GM23338 (cell line): Measurements from ENCODE around the gene TMX2. TPM values are rescaled to one million over a fixed set of nuclear protein-coding genes. Genes with fewer than 3 reads are reported as not detected.

ENCODE experiments used
- ATAC-seq: fragments of 200-7000 bp; cut with Tn5 transposase; 3 replicates; pipeline ENCODE4 v1.9.1; 2020
- DNase-seq: peaks from one replicate; pipeline ENCODE4 v3.0.0-alpha.2; 2015; ENCODE audit warnings: low spot score
- H2AFZ ChIP-seq: fragments of 200-600 bp; sonication (generic); 2 replicates; pipeline ENCODE4 v1.8.0; 2016; ENCODE audit warnings: antibody characterized with exemption, mild to moderate bottlenecking, moderate library complexity
- H3F3A ChIP-seq: fragments of 200-600 bp; sonication (generic); replicated peaks from 2 replicates; pipeline ENCODE4 v1.8.0; 2017; ENCODE audit warnings: antibody characterized with exemption, mixed run types, low read depth
- H3K27ac ChIP-seq: fragments of 200-600 bp; sonication (generic); 2 replicates; pipeline ENCODE4 v1.6.1; 2016; ENCODE audit warnings: low read depth
- H3K27me3 ChIP-seq: fragments of 200-600 bp; sonication (generic); 2 replicates; pipeline ENCODE4 v1.8.0; 2016; ENCODE audit warnings: mild to moderate bottlenecking, mixed run types, moderate library complexity; ENCODE audit not compliant: insufficient read depth
- H3K36me3 ChIP-seq: fragments of 200-600 bp; sonication (generic); 2 replicates; pipeline ENCODE4 v1.8.0; 2016; ENCODE audit warnings: mild to moderate bottlenecking; ENCODE audit not compliant: insufficient read depth
- H3K4me1 ChIP-seq: fragments of 200-600 bp; sonication (generic); 2 replicates; pipeline ENCODE4 v1.8.0; 2016; ENCODE audit warnings: mild to moderate bottlenecking, moderate library complexity; ENCODE audit not compliant: insufficient read depth
- H3K4me2 ChIP-seq: fragments of 200-600 bp; sonication (generic); 2 replicates; pipeline ENCODE4 v1.7.1; 2017; ENCODE audit warnings: mixed run types
- H3K4me3 ChIP-seq: fragments of 200-600 bp; sonication (generic); 2 replicates; pipeline ENCODE4 v1.6.1; 2016; ENCODE audit warnings: mixed run types
- H3K79me2 ChIP-seq: fragments of 200-600 bp; sonication (generic); replicated peaks from 2 replicates; pipeline ENCODE4 v1.8.0; 2017; ENCODE audit warnings: mild to moderate bottlenecking; ENCODE audit not compliant: insufficient read depth
- H3K9me2 ChIP-seq: fragments of 200-600 bp; sonication (generic); 2 replicates; pipeline ENCODE4 v1.8.0; 2017; ENCODE audit not compliant: insufficient read depth
- H4K20me1 ChIP-seq: fragments of 200-600 bp; sonication (generic); replicated peaks from 2 replicates; pipeline ENCODE4 v1.8.0; 2017; ENCODE audit warnings: mild to moderate bottlenecking; ENCODE audit not compliant: insufficient read depth
- H3K27ac Mint-ChIP-seq: 2 replicates; pipeline ENCODE4 v1.8.0; 2020; ENCODE audit warnings: inconsistent platforms, mild to moderate bottlenecking, moderate library complexity, mixed read lengths
- H3K27me3 Mint-ChIP-seq: 3 replicates; pipeline ENCODE4 v1.8.0; 2022; ENCODE audit warnings: low read depth, mild to moderate bottlenecking, moderate library complexity, mixed read lengths, inconsistent platforms; ENCODE audit not compliant: insufficient read depth, poor library complexity
- H3K36me3 Mint-ChIP-seq: 3 replicates; pipeline ENCODE4 v1.8.0; 2021; ENCODE audit warnings: low read depth, mild to moderate bottlenecking, inconsistent platforms, moderate library complexity, mixed read lengths
- H3K4me1 Mint-ChIP-seq: 3 replicates; pipeline ENCODE4 v1.8.0; 2020; ENCODE audit warnings: mild to moderate bottlenecking, inconsistent platforms, mixed read lengths
- H3K4me3 Mint-ChIP-seq: 3 replicates; pipeline ENCODE4 v1.8.0; 2021; ENCODE audit warnings: moderate library complexity, mild to moderate bottlenecking, inconsistent platforms, mixed read lengths
- H3K9me3 Mint-ChIP-seq: 3 replicates; pipeline ENCODE4 v1.8.0; 2020; ENCODE audit warnings: moderate library complexity, mild to moderate bottlenecking, inconsistent platforms, mixed read lengths
- CREB1 ChIP-seq: fragments of 250-450 bp; sonication (Bioruptor Pico); IDR thresholded peaks from 2 replicates; pipeline ENCODE4 v1.5.0; 2020; ENCODE audit warnings: low read depth, mild to moderate bottlenecking, moderate library complexity
- CTCF ChIP-seq, 2 experiments: fragments of 200-600 bp in 1 of 2; sonication (generic) in 1 of 2; conservative IDR thresholded peaks; 2 replicates each; pipeline versions ENCODE4 v1.5.1 to v1.6.1; 2016 to 2017; ENCODE audit warnings: antibody characterized with exemption in 2 of 2, low read depth in 2 of 2, mild to moderate bottlenecking in 2 of 2, moderate library complexity in 1 of 2
- ETS1 ChIP-seq: IDR thresholded peaks from 2 replicates; pipeline ENCODE4 v1.6.1; 2016; ENCODE audit warnings: antibody characterized with exemption
- EZH2 ChIP-seq: fragments of 200-600 bp; sonication (generic); IDR thresholded peaks from one replicate; pipeline ENCODE4 v1.8.0; 2017; ENCODE audit warnings: antibody characterized with exemption, mild to moderate bottlenecking, low read depth; ENCODE audit not compliant: unreplicated experiment
- EZH2phosphoT487 ChIP-seq: fragments of 200-600 bp; sonication (generic); IDR thresholded peaks from one replicate; pipeline ENCODE4 v1.8.1; 2018; ENCODE audit warnings: antibody characterized with exemption; ENCODE audit not compliant: unreplicated experiment
- JUNB ChIP-seq: IDR thresholded peaks from one replicate; pipeline ENCODE4 v1.6.1; 2016; ENCODE audit warnings: antibody characterized with exemption; ENCODE audit not compliant: unreplicated experiment
- NANOG ChIP-seq: IDR thresholded peaks from 2 replicates; pipeline ENCODE4 v1.6.1; 2016; ENCODE audit warnings: antibody characterized with exemption, borderline replicate concordance
- POLR2AphosphoS5 ChIP-seq: IDR thresholded peaks from 2 replicates; pipeline ENCODE4 v1.6.1; 2016; ENCODE audit warnings: antibody characterized with exemption, low read depth
- REST ChIP-seq: IDR thresholded peaks from one replicate; pipeline ENCODE4 v1.6.1; 2018; ENCODE audit warnings: antibody characterized with exemption; ENCODE audit not compliant: unreplicated experiment
- STAT1 ChIP-seq: IDR thresholded peaks from one replicate; pipeline ENCODE4 v1.6.1; 2016; ENCODE audit warnings: antibody characterized with exemption; ENCODE audit not compliant: unreplicated experiment
- ZNF114 ChIP-seq: fragments of 250-450 bp; sonication (Bioruptor Pico); IDR thresholded peaks from 2 replicates; pipeline ENCODE4 v1.5.0; 2020; ENCODE audit warnings: mild to moderate bottlenecking, moderate library complexity
- ZNF331 ChIP-seq: fragments of 250-450 bp; sonication (Bioruptor Pico); IDR thresholded peaks from 2 replicates; pipeline ENCODE4 v1.5.0; 2020; ENCODE audit warnings: low read depth, mild to moderate bottlenecking, moderate library complexity
- ZNF462 ChIP-seq: fragments of 250-450 bp; sonication (Bioruptor Pico); IDR thresholded peaks from 2 replicates; pipeline ENCODE4 v1.5.0; 2020; ENCODE audit warnings: mild to moderate bottlenecking, moderate library complexity
- polyA plus RNA-seq: library from polyadenylated mRNA; unstranded; fragments of >200 nt; fragmentation: Nextera tagmentation; extraction: Ambion mirVana; gene quantifications from 2 replicates; pipeline ENCODE4 v1.2.1, GENCODE V29; 2016
- total RNA-seq: library from RNA; depleted of rRNA; stranded (reverse); fragments of >200 nt; shearing (Covaris generic); gene quantifications from 2 replicates; pipeline ENCODE4 v1.2.3, GENCODE V29; 2014

TMX2 gene
- total and polyA plus RNA-seq, 2 experiments from 2014 or later, result 59.2 to 69.3 TPM

GRCh38 chr11:57773026-57773598 lies 60.7 kb downstream of the TMX2 start:
- Mint-ChIP-seq H3K36me3 (peaks cover 6% of the 10 kb centered on the region; the same call in 2 of the 3 replicates), H3K4me1 (peaks cover 54% of the 10 kb centered on the region), H3K27me3 (peaks cover 13% of the 10 kb centered on the region), H3K9me3 (no peaks in the 10 kb centered on the region), H3K27ac (no peak overlapping the region), H3K4me3 (no peak overlapping the region; the same call in 2 of the 3 replicates)
- ATAC-seq (no peak), DNase-seq (no peak)
- H3K27ac ChIP-seq, result no peak overlapping the region
- H3K79me2 ChIP-seq, result peaks cover 100% of the 10 kb centered on the region
- H3K9me2 ChIP-seq, result no peaks in the 10 kb centered on the region
- H3F3A ChIP-seq, result no peaks in the 10 kb centered on the region; the same call in 1 of the 2 replicates
- no peak for TF ChIP-seq CREB1 (CRISPR knock-in tag)
- TF ChIP-seq ETS1, result no peak
- no peak for TF ChIP-seq ZNF331 (CRISPR knock-in tag)
- TF ChIP-seq ZNF114, result no peak
- TF ChIP-seq EZH2, result no peak
- no peak for TF ChIP-seq REST
- no peak for TF ChIP-seq ZNF462
- TF ChIP-seq STAT1, result no peak
- TF ChIP-seq NANOG, result no peak
- no peak for TF ChIP-seq CTCF (conservative IDR thresholded peaks at IDR 0.05; ENCODE audit: low read depth in 2 of 2)
- no peak for TF ChIP-seq JUNB
- no peak for TF ChIP-seq EZH2phosphoT487
- TF ChIP-seq POLR2AphosphoS5, result no peak
- H3K4me3 ChIP-seq, result no peak overlapping the region
- no peak overlapping the region for H2AFZ ChIP-seq
- no peak overlapping the region for H3K4me2 ChIP-seq
- H3K4me1 ChIP-seq, result peaks cover 31% of the 10 kb centered on the region
- H4K20me1 ChIP-seq, result peaks cover 24% of the 10 kb centered on the region
- H3K27me3 ChIP-seq, result no peaks in the 10 kb centered on the region
- H3K36me3 ChIP-seq, result no peaks in the 10 kb centered on the region
